Measurements from ENCODE around the gene FAM210A. TPM values are rescaled to one million over a fixed set of nuclear protein-coding genes. Genes with fewer than 3 reads are reported as not detected.

The FAM210A gene
- polyA plus RNA-seq, 4 donors, result 20.5 to 23.5 (median 22.3) TPM

DNA sequence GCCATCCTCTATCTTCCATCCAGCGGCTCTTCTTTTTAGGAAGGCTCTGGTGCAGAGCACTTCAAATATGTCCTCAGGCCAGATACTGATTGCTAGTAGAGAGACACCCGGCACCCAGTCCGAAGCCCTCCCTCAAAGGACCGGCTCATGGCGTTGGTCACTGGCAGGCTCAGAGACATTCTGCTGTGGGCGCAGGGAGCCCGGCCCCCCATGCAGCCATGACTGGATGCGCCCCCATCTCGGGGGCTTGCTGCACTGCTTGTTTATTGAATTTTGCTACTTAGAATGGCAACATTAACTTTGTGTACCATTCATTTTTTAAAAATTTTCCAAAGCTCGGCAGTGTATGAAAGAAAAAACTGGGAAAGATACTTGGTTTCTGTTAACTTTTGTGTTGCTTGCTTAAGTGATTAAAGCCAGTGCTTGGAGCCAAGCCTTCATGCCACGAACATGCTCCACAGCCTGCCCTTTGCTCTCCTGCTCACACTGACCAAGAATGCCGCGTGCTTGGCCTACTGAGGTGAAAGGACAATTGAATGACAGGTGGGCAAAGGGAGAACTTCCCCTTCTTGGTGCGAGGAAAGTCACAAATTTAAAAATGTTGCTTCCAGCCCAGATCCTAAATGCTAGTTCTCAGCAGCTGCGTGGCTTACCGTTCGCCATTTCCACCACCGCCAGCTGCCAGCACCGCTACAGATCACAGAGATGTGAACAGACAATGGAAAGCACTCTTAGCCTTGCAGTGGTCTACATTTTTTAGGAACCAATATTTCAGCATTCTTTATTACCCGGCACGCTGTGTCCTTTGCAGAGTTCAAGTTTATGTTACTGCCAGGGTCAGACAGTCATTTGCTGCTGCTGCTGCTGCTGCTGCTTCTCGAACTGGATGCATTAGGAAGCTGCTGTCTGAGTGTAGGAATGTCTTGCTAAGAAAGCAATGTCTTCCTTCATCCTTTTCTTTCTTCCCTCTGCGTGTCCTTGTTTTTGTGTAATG, 76.7 kb downstream of the FAM210A start:
- no peak for DNase-seq (ENCODE audit: low read depth in 4 of 4, low spot score in 3 of 4)

DNA sequence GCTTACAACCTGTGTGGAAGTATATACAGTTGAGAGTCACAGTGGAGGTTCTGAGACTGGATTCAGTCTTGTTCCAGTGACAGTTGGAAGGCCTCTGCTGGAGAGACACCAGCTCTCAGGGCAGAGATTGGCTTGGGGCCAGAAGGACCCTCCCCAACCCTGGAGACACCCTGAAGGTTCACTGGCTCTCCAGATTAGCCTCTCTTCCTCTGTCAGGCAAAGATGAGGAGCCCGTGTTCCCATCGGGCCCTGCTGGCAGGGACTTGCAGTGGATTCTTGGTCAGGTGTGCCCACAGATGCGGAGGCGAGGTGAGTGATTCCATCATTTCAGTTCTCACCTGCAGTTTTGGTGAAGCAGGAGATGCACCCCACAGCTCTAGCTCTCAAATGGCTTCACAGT, 78.6 kb downstream of the FAM210A start:
- no peak for DNase-seq (ENCODE audit: low read depth in 4 of 4, low spot score in 3 of 4)

DNA sequence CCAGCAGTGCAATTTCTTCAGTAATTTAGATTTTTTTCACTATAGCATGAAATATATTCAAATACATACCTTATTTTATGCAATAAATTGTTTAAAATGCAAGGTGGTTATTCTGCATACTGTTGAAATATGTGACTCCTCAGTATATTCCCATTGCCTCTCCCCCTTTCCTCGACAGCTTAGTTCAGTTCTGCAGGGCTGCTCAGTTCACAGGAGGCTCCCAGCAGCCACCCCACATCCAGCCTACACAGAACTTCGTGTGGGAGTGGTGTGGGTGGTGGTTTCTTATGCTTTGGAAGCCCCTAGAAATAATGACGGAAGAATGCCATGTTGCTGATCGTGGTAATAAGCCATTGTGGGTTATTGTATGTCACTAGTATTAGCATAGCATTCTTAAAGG, 79.7 kb downstream of the FAM210A start:
- DNase-seq (ENCODE audit: low read depth in 4 of 4, low spot score in 3 of 4), result no peak

DNA sequence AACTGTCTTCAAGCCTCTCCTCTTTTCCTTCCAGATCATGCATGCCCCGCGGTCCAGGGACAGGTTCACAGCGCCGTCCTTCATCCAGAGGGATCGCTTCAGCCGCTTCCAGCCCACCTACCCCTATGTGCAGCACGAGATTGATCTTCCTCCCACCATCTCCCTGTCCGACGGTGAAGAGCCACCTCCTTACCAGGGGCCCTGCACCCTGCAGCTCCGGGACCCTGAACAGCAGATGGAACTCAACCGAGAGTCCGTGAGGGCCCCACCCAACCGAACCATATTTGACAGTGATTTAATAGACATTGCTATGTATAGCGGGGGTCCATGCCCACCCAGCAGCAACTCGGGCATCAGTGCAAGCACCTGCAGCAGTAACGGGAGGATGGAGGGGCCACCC, 81.3 kb downstream of the FAM210A start:
- no peak for DNase-seq (ENCODE audit: low read depth in 4 of 4, low spot score in 3 of 4)

DNA sequence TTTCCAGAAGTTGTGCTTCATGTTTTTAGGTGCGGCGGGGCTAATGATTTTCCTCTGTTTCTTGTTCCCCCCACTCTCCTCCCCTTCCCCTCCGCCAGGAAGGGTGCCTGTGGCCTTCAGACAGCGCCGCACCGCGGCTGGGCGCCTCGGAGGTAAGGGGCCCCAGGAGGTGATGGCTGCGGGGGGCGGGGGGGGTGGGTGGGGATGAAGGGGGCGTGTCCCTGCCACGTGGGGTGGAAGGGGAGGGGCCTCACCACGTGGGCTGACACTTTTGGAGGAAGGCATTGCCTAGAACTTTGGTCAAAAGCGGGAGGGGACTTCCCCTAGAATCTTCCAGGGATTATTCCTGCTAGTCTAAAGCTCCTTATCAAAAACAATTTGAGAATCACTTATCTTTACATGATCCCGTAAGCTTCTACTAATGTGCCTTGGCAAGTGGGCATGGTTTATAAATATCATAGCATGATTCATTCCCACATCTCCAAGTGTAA, 83.1 kb downstream of the FAM210A start:
- DNase-seq (ENCODE audit: low read depth in 4 of 4, low spot score in 3 of 4), result no peak

- DNase-seq (ENCODE audit: low read depth in 4 of 4, low spot score in 3 of 4), result no peak
Measured at GRCh38 chr18:13642440-13642827, 83.9 kb downstream of the FAM210A start.

DNA sequence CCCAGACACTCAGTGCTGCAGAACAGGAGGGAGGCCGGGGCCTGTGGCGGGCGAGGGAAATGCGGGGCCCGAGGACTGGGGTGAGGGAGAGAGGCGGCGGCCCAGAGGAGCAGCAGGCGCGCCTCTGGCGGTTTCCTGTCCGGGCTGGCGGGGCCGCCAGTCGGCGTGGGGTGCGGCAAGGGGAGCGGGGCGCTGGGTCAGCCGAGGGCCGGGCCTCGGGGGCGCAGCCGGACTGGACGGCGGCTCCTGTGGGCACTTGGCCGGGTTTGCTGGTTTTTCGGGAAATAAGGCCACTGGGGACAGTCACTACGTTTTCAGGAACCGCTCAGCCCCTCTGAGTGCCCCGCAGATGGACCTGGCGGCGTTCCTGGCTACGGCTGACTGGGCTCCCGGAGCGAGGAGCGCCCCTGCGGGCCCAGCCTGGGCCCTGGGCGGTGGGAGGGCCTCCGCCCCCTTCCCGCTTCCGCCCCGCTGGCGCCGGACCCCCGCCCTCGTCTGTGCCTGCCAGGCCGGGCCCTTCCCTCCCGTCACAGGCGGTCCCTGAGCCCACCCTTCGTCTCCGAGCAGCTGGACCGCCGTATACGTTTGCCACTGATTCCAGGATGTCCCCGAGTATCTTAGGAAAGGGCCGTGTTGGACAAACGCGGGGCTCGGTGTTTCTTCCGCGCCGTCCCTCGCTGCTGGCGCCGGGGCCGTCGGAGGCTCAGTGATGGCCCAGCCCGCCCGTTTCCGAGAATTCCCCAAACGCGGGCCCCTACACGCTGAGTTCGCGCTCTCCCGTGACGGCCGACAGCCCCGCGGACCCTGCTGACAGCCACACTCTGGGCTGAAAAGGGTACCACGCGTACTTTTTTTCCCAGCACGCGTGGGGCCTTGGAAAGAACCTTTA, 84.6 kb downstream of the FAM210A start:
- peak in 2 of 4 donors; percentile 52 to 59 for DNase-seq (ENCODE audit: low read depth in 4 of 4, low spot score in 3 of 4)

- DNase-seq (ENCODE audit: low read depth in 4 of 4, low spot score in 3 of 4), result no peak
Measured at GRCh38 chr18:13640266-13640860, 86.0 kb downstream of the FAM210A start.

- DNase-seq (ENCODE audit: low read depth in 4 of 4, low spot score in 3 of 4), result no peak
Measured at GRCh38 chr18:13638719-13639595, 87.4 kb downstream of the FAM210A start.

GRCh38 chr18:13635046-13635445, 91.3 kb downstream of the FAM210A start:
- DNase-seq (ENCODE audit: low read depth in 4 of 4, low spot score in 3 of 4), result no peak

DNA sequence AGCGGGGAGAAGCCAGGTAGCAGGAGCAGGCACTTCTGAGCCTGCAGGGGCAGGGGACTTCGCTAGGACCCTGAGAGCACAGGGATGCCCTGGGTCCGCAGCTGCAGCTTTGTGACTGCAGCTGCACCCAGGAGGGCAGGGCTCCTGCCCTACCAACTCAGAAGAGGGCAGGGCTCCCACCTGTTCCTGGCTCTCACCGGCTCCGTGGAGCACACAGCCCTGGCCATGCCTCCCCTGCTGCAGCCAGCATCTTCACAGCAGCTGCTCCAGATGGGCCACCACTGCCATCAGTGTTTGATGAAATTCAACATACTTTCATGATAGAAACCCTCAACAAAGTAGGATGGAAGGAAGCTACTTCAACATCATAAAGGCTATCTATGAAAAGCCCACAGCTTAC, 92.7 kb downstream of the FAM210A start:
- no peak for DNase-seq (ENCODE audit: low read depth in 4 of 4, low spot score in 3 of 4)

- DNase-seq (ENCODE audit: low read depth in 4 of 4, low spot score in 3 of 4), result no peak
Measured at GRCh38 chr18:13630716-13631268, 95.6 kb downstream of the FAM210A start.

GRCh38 chr18:13629841-13630715, 96.3 kb downstream of the FAM210A start:
- peak in 2 of 4 donors; percentile 59 to 65 for DNase-seq (ENCODE audit: low read depth in 4 of 4, low spot score in 3 of 4)

DNA sequence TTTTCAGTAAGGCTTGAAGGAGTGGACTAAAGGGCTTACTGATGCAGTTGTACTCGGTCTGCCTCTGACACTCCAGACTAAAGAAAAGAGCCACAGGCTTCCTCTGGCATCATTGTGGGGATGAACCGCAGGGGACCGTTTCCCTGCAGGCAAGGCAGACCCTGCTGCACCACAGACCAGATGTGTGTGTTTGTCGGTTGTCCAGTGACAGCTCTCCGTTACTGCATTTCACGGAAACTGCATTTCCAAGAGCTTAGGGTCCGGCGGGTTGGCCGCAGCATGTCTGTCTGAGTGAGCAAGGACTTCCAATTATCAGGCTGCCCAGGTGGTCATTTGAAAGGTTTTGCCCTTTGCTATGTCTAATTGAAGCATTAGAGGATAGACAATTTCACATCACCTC, 98.1 kb downstream of the FAM210A start:
- DNase-seq (ENCODE audit: low read depth in 4 of 4, low spot score in 3 of 4), result no peak

DNA sequence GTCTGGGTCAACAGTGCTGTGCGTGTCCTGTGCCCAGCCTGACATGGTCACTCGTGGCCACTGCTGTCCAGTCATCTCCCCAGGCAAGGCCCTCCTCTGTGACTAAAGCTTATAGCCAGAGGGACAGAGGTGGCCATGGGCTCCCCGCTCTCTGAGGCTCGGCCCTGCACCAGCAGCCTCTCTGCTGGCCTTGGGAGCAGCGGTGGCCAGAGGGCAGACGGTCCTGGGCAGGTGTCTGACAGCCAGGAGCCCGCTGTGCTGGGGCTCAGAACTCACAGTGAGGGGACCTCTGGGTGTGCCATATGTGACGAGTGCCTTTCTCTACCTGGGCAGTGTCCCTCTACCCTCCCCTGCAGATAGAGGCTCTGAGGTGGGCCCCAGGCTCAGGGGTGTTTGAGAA, 98.7 kb downstream of the FAM210A start:
- DNase-seq (ENCODE audit: low read depth in 4 of 4, low spot score in 3 of 4), result no peak

- DNase-seq (ENCODE audit: low read depth in 4 of 4, low spot score in 3 of 4), result no peak
Measured at GRCh38 chr18:13626544-13626908, 99.8 kb downstream of the FAM210A start.

- DNase-seq (ENCODE audit: low read depth in 4 of 4, low spot score in 3 of 4), result no peak
Measured at GRCh38 chr18:13625843-13626543, 100.4 kb downstream of the FAM210A start.

- no peak for DNase-seq (ENCODE audit: low read depth in 4 of 4, low spot score in 3 of 4)
Measured at GRCh38 chr18:13625355-13625754, 101.0 kb downstream of the FAM210A start.

Measured in right renal pelvis (tissue), 4 donors.